ENCODE measurements around the gene SRPX2.

DNA sequence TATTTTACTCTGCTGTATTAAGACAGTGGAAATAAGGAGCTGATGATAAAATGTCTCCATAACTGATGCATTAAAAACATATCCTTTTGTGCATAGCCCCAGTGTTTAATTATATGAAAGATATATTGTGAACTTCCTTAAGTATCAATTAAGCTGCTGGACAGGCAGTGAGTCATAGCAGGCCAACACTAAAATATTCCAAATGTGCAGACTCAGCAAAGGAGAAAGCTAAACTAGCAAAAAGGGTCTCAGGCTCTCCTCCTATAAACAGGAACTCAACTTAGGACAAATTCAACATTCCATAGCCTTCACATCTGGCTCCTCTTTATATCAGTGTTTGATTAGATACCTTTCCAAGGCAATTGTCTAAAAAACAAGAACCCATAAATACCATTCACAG lies 43.7 kb upstream of the SRPX2 start:
- TF ChIP-seq POLR2AphosphoS5 (IDR thresholded peaks at IDR 0.05) (no peak), CTCF (IDR thresholded peaks at IDR 0.05 in 8 of 11, conservative IDR thresholded peaks at IDR 0.05 in 3 of 11) (no peak), POLR2A (IDR thresholded peaks at IDR 0.05) (no peak)
